ENCODE results near the gene ETFDH.

DNA sequence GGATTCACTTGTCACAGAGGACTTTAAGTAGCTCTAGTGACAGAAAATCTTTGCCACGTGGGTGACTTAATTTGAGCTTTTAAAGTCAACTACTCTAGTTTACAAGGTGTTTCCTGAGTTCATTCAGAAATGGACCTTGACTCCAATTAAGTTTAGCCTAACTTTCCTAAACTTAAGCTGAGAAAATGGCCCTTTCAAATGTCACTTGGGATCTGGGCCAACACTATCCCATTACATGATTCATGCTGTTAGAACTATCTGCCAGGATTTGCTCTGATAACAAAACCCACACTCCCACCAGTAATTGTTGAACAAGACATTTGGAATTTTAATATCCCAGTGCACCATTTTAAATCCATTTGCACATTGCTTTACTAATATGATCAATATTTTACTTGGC lies 41.2 kb upstream of the ETFDH start:
- TF ChIP-seq CTCF (IDR thresholded peaks at IDR 0.05), result no peak
- no peak for TF ChIP-seq EP300 (IDR thresholded peaks at IDR 0.05)
